ENCODE results near the gene DCANP1. TPM values are rescaled to one million over a fixed set of nuclear protein-coding genes. Genes with fewer than 3 reads are reported as not detected.

DCANP1 gene
- total RNA-seq, 1 donor from 2014 or later, result not detected

DNA sequence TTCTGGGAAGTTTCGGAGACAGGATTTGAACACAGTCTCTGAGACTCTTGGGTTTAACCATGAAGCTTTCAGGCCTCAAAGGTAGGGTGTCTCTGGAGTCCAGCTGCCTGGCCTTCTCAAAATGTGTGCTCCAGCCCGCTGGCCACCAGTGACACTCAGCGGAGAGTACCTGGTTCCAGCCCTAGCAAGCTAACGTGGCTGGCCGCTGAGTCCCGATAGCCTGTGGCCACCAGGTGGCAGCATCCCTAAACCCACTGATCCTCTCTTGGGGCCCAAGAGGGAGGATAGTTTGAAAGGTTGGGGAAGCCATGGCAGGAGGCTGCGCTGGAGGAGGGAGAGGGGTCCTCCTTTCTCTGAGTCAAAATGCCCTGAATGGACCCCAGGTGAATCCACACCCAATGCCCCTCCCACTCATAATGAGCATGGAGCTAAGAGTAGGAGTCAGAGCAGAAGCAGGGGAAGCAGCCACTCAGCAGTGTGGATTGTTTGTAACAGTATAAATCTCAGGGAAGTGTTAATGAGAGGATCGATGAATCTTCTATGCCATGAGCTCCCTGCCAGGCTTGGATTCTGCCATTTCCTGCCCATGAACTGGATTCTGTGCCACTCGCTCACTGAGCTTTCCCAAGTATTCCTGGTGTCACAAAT is 10.4 kb upstream of the DCANP1 start:
- peak; percentile 88 for DNase-seq
- Mint-ChIP-seq H3K4me3 (no peak overlapping the region), H3K9me3 (no peaks in the 10 kb centered on the region), H3K36me3 (ENCODE audit: low read depth) (no peaks in the 10 kb centered on the region), H3K27me3 (peaks cover 21% of the 10 kb centered on the region), H3K27ac (no peak overlapping the region), H3K4me1 (peaks cover 2% of the 10 kb centered on the region)
- intact Hi-C loops (cut with micrococcal nuclease), result loop anchor here (1.0 kb wide), 1 partner anchor 373 kb away; no protein-coding TSS in a partner anchor

DNA sequence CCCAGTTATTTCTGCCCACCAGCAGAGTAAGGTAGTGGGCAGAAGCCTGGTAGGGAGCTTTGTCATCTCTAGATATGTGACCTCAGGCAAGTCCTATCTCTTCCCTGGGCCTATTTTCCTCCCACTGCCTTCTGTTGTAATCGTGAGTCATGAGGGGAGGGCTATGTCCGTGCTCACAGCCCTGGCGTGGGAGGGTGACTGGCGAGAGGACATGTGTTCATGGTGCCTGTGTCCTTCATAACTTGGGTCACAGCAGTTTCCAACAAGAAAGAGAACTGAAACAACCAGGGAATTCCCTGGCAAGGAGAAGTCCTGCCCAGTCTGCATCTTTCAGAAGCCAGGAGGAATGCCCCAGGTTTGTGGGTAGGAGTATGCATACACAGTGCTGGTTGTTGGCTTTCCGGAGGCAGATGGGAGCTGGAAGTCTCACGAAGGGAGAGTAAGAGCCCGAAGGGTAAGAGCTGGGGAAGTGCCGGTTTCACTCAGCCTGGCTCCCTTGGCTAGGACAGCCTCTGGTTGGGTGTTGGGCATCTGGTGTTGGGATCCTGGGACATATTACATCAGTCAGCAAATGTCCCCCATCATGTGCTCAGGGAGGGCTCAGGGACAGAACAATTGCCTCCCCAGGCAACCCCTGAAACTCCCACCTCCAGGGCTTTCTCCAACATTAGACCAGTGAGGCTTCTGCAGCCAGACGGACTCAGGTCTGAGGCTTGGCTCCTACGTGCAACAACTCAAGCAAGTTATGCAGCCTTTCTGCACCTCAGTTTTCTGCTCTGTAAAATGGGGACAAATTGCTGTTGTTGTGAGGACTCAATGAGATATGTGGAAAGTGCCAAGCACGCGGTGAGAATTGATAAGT is 9.3 kb upstream of the DCANP1 start:
- Mint-ChIP-seq H3K27me3 (peaks cover 21% of the 10 kb centered on the region), H3K36me3 (ENCODE audit: low read depth) (no peaks in the 10 kb centered on the region), H3K9me3 (no peaks in the 10 kb centered on the region), H3K27ac (no peak overlapping the region), H3K4me1 (no peaks in the 10 kb centered on the region), H3K4me3 (no peak overlapping the region)
- no peak for DNase-seq
- intact Hi-C loops (cut with micrococcal nuclease), result loop anchor here (1.0 kb wide), 1 partner anchor 374 kb away; no protein-coding TSS in a partner anchor

DNA sequence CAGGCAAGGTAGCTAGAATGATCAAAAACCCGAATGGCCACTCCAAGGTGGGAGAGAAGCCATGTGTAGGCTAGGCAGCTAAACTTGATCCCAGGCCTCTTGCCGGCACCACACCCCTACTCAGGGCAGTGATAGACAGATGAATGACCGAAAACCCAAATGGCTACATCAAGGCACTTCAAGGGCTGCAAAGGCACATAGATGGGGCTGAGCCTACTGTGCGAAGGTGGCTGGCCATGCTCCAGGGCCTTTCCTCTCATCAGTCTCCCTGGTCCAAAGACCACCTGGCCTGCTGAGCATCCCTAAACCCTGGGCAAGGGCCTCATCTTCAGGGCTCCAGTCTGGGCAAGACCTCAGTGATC is 8.7 kb upstream of the DCANP1 start:
- Mint-ChIP-seq H3K27ac (no peak overlapping the region), H3K27me3 (peaks cover 21% of the 10 kb centered on the region), H3K4me1 (no peaks in the 10 kb centered on the region), H3K9me3 (no peaks in the 10 kb centered on the region), H3K36me3 (ENCODE audit: low read depth) (no peaks in the 10 kb centered on the region), H3K4me3 (no peak overlapping the region)
- DNase-seq, result no peak
- intact Hi-C loops (cut with micrococcal nuclease), result no loop called here

DNA sequence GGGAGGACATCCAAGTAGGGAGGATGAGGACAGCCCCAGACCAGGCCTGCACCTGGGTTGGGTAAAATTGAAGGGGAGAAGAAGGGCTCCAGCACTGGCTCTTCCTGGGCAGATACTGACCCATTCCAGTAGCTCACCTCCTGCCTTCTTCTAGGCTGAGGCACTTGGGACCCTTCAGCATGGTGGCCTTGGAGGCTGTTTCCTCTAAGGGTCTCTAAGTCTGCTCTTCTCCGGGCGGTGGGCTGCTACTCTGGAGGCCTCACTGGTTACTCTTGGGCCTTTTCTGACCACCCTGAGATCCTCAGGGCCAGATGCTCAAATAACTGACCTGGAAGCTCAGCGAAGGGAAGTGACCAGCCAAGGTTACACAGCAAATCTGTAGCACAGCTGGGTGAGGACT is 7.8 kb upstream of the DCANP1 start:
- no peak for DNase-seq
- H3K27me3 Mint-ChIP-seq, result peaks cover 16% of the 10 kb centered on the region
- H3K27ac Mint-ChIP-seq, result no peak overlapping the region
- intact Hi-C loops (cut with micrococcal nuclease), result no loop called here
- H3K9me3 Mint-ChIP-seq, result no peaks in the 10 kb centered on the region
- H3K4me1 Mint-ChIP-seq, result no peaks in the 10 kb centered on the region
- H3K4me3 Mint-ChIP-seq, result no peak overlapping the region
- H3K36me3 Mint-ChIP-seq (ENCODE audit: low read depth), result no peaks in the 10 kb centered on the region

DNA sequence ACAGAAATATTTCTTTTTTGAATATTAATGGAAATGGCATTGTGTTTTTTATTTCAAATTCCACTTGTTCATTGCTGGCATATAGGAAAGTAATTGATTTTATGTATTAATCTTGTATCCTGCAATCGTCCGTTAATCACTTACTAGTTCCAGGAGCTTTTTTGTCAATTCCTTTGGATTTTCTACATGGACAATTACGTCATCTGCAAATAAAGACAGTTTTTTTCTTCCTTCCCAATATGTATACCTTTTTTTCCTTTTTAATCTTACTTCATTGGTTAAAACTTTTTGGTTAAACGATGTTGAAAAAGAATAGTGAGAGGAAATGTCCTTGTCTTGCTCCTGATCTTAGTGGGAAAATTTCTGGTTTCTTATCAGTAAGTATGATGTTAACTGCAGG is 6.5 kb upstream of the DCANP1 start:
- DNase-seq, result no peak
- Mint-ChIP-seq H3K27ac (no peak overlapping the region), H3K27me3 (peaks cover 15% of the 10 kb centered on the region), H3K4me3 (no peak overlapping the region), H3K36me3 (ENCODE audit: low read depth) (no peaks in the 10 kb centered on the region), H3K4me1 (no peaks in the 10 kb centered on the region), H3K9me3 (no peaks in the 10 kb centered on the region)
- intact Hi-C loops (cut with micrococcal nuclease), result no loop called here

DNA sequence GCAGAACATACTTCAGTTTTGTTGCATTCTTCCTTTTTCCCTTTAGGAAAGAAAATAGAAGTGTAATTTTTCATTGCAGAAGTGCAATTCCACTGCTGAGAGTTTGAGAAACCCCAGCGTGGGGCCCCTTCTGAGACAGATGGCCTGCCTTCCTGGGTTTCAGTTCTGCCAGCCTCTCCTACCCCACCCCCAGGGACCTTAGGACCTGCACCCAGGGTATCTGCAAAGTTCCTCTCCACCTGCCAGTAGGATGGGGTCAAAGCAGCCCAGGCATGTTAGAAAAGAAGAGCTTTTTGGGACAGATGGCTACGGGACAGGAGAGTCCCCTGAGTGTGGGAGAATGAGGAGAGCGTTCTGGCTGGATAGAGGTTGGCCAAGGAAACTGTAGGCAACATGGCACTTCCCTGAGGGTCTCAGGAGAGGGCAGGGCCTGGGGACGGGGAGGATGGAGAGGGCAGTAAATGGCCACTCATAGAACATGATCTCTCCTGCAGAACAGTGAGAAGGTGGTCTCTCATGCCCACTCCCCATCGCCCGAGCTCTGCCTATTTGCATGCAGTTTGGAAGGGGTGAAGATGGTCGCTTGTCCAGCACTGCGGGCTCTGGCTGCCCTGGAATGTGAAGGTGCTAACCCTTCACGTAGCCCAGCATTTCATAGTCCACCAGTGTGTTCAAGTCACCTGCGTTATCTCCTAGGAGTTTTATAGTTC is 5.3 kb upstream of the DCANP1 start, which contains the start of gene TIFAB:
TIFAB (minus strand) TSS at position 31 of the 710 bp plus-strand sequence. CDS start 2,412 bp downstream, outside the sequence.
- Mint-ChIP-seq H3K36me3 (ENCODE audit: low read depth) (no peaks in the 10 kb centered on the region), H3K27ac (no peak within 1 kb of the TSS), H3K4me1 (no peaks in the 10 kb centered on the region), H3K9me3 (no peaks in the 10 kb centered on the region), H3K27me3 (peaks cover 13% of the 10 kb centered on the region), H3K4me3 (no peak within 1 kb of the TSS)
- intact Hi-C loops (cut with micrococcal nuclease), result no loop called here
- DNase-seq, result no peak

DNA sequence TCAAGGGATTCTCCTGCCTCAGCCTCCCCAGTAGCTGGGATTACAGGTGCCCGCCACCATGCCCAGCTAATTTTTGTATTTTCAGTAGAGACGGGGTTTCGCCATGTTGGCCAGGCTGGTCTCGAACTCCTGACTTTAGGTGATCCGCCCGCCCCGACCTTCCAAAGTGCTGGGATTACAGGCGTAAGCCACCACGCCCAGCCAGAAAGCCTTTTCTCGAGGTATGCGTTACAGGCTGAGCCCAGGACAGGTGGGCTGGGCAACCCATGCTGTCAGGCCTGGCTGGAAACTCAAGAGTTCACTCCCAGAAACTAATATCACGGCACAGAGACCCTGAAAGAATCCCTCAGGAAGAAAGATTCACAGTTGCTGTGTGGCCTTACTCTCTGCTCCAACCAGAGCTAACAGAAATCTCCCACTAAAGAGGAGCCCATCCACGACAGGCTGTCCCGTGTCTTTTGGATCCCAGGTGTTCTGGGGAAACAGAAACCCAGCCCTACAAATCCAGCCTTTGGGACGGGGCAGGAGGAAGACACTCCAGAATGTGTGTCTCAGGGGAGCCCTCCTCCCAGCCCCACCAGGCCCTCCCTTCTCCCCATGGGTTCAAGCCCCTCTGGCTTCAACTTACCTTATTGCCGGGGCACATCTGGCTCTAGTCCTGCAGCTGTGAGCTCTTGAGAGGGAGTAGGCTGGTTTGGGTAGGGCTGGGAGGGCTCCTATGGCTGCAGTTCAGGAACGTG is 4.6 kb upstream of the DCANP1 start:
- H3K9me3 Mint-ChIP-seq, result no peaks in the 10 kb centered on the region
- no peak overlapping the region for H3K27ac Mint-ChIP-seq
- H3K27me3 Mint-ChIP-seq, result peaks cover 13% of the 10 kb centered on the region
- no peaks in the 10 kb centered on the region for H3K36me3 Mint-ChIP-seq (ENCODE audit: low read depth)
- no peak for DNase-seq
- intact Hi-C loops (cut with micrococcal nuclease), result no loop called here
- H3K4me3 Mint-ChIP-seq, result no peak overlapping the region
- no peaks in the 10 kb centered on the region for H3K4me1 Mint-ChIP-seq

DNA sequence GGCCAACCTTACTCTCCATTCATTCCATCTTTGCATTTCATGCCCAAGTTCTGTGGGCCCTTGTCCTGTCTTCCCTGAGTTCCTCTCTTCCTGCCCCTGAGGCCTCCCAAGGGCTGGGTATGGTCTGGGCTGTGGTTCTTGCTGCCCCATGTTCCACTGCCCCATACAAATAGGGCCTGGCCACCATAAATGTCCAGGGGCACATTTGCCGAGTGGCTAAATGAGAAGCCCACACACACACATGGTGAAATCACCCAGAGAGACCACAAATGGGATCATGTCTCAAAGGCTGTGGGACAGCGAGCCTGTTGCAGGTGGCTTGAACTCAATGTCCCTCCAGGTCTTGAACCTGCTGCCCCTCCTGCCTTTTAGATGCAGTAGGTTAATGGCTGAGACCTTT is 3.8 kb upstream of the DCANP1 start:
- Mint-ChIP-seq H3K9me3 (no peaks in the 10 kb centered on the region), H3K27ac (no peak overlapping the region), H3K36me3 (ENCODE audit: low read depth) (no peaks in the 10 kb centered on the region)

DNA sequence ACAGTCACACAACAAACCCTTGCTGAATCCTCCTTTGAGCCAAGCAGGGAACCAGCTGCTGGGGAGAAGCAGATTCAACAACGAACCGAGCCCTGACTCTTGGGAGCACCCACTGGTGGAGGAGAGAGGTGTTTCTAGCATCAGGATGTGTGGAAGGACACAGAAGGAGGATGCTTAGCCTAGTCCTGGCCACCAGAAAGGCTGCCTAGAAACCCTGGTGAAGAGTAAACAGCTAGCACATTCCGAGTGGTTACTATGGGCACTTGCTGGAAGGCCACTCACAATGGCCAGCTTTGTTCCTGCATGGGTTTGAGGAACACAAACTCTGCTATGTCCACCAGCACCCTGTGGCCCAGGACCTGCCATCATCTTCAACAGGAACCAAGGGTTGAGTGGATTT is 3.2 kb upstream of the DCANP1 start:
- H3K9me3 Mint-ChIP-seq, result no peaks in the 10 kb centered on the region
- H3K4me3 Mint-ChIP-seq, result no peak overlapping the region
- no peak overlapping the region for H3K27ac Mint-ChIP-seq
- peaks cover 10% of the 10 kb centered on the region for H3K27me3 Mint-ChIP-seq
- no peak for DNase-seq
- H3K36me3 Mint-ChIP-seq (ENCODE audit: low read depth), result no peaks in the 10 kb centered on the region
- intact Hi-C loops (cut with micrococcal nuclease), result no loop called here
- no peaks in the 10 kb centered on the region for H3K4me1 Mint-ChIP-seq

More for the DNA sequence above, 3.8 kb upstream of the DCANP1 start:
- no peak for DNase-seq
- H3K27me3 Mint-ChIP-seq, result peaks cover 10% of the 10 kb centered on the region
- intact Hi-C loops (cut with micrococcal nuclease), result no loop called here
- no peak overlapping the region for H3K4me3 Mint-ChIP-seq
- no peaks in the 10 kb centered on the region for H3K4me1 Mint-ChIP-seq

DNA sequence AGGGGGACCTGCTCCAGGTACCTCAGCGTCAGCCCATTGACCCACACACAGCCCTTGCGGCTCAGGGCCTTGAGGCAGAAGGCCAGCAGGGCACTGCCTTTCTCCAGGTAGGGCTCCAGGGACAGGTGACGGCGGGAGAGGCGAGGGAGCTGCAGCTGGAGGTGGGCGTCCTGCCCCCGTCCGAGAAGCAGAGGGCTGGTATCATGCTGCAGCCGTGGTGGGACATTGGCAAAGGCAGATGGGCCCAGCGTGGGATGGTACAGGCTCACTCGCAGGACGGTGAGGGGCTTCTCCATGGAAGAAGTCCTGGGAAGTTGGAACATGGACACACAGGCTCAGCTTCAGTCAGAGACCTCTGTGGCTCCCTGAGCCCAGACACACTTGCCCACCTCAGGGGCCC is 2.5 kb upstream of the DCANP1 start:
- H3K9me3 Mint-ChIP-seq, result no peaks in the 10 kb centered on the region
- peaks cover 8% of the 10 kb centered on the region for H3K27me3 Mint-ChIP-seq
- no peak overlapping the region for H3K27ac Mint-ChIP-seq
- H3K4me1 Mint-ChIP-seq, result no peaks in the 10 kb centered on the region
- H3K36me3 Mint-ChIP-seq (ENCODE audit: low read depth), result no peaks in the 10 kb centered on the region
- no peak overlapping the region for H3K4me3 Mint-ChIP-seq
- intact Hi-C loops (cut with micrococcal nuclease), result no loop called here
- DNase-seq, result no peak

DNA sequence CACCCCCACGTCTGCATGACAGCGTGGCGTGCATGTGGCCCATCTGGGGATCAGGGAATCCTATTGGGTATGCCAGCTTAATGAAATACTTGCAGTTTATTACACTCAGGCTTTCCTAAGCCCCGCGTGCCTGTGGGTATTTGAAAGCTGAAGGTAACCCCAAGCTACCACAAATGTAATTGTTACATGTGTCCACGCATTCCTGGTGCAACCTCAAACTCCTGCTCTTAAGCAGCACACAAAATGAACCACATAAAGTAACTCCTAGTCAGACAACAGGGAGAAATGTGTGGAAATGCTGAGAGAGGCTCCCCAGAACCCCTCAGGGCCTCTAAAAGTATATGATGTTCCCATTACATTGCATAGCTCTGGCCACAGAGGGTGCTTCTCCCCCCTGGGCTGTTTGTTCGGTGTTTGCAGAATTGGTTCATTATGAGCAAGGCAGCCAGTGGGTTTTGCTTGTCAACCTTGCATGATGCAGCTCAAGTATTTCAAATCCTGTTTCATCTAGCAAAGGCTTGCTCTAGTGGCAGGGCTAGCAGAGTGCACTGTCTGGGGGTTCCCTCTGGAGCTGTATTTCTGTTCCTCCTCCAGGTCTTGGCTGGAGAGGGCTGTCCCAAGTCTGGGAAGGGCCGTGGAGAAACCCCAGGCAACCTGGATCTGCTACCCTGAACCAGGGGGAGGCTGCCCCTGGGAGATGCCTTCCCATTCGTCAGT is 1.8 kb upstream of the DCANP1 start:
- Mint-ChIP-seq H3K36me3 (ENCODE audit: low read depth) (no peaks in the 10 kb centered on the region), H3K4me3 (no peak overlapping the region), H3K9me3 (no peaks in the 10 kb centered on the region), H3K27me3 (peaks cover 8% of the 10 kb centered on the region), H3K4me1 (no peaks in the 10 kb centered on the region), H3K27ac (no peak overlapping the region)
- intact Hi-C loops (cut with micrococcal nuclease), result no loop called here
- no peak for DNase-seq

DNA sequence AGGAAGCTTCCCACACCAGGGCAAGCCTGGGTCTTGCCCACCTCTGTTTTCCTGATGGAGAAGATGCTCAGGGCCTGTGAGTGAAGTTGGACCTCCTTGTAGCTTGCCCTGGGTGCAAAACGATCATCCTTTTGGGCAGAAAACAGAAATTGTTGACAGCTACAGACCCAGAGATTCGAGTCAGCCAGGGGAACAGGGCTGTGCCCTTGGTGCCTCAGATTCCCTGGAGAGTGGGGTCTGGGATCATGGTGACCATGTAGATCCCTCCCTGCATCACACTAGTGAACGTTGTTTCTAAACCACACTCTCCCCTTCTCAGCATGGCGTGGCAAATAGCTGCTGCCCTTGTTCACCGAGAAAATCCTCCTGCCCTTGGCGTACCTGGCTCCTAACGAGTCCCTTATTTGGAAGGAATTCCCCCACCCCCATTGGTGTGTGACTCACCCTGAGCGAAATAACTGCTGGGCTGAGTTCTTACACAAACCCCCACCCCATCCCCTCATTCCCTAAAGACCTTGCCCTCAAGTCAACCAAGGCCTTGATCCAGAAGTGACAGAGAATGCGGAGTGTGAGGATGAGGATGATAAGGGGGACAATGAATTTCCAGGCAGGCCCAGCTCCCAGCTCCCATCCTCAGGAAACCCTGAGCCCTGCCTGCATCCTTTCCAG is 1.1 kb upstream of the DCANP1 start:
- Mint-ChIP-seq H3K9me3 (no peaks in the 10 kb centered on the region), H3K27ac (no peak overlapping the region), H3K27me3 (peaks cover 5% of the 10 kb centered on the region), H3K4me3 (no peak overlapping the region), H3K4me1 (no peaks in the 10 kb centered on the region), H3K36me3 (ENCODE audit: low read depth) (no peaks in the 10 kb centered on the region)
- DNase-seq, result no peak
- intact Hi-C loops (cut with micrococcal nuclease), result no loop called here

DNA sequence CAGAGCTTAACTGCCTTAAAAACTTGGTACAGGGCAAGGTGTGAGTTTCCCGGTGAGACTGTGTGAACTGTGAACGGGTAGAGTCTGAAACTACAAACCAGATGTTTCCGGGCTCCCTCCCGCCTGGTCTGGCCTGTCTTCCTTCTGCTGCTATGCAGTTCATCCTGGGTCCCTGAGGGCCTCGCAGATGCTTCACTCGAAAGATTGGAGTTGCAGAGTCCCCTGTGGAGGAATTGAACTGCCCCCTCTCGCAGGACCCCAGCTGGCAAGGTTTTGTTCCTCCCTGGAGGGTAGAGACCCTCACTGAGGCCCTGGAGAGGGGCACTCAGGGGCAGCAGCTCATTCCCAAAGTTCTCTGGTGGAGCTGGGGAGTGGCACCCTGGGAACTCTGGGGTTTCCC is 533 bp downstream of the DCANP1 start:
- Mint-ChIP-seq H3K4me1 (no peaks in the 10 kb centered on the region), H3K4me3 (no peak overlapping the region), H3K36me3 (ENCODE audit: low read depth) (no peaks in the 10 kb centered on the region), H3K27me3 (peaks cover 2% of the 10 kb centered on the region), H3K27ac (no peak overlapping the region), H3K9me3 (no peaks in the 10 kb centered on the region)
- intact Hi-C loops (cut with micrococcal nuclease), result no loop called here
- DNase-seq, result no peak
